IgD-negative memory B cell (primary cell): Measurements from ENCODE around the gene FARSB. TPM values are rescaled to one million over a fixed set of nuclear protein-coding genes. Genes with fewer than 3 reads are reported as not detected.
"Not testable (repeated sequence)": the region's sequence is repeated elsewhere in the genome, so short reads cannot be mapped to it uniquely, and the experiment has no call there.

Source experiments
- H3K27ac Mint-ChIP-seq, 3 donors: one replicate each; pipeline ENCODE4 v1.8.0; 2020 to 2022; ENCODE audit warnings: mild to moderate bottlenecking in 3 of 3, mixed read lengths in 3 of 3, moderate library complexity in 1 of 3
- H3K27me3 Mint-ChIP-seq: one replicate; pipeline ENCODE4 v1.8.0; 2021; ENCODE audit warnings: mixed read lengths
- H3K36me3 Mint-ChIP-seq: one replicate; pipeline ENCODE4 v1.8.0; 2020; ENCODE audit warnings: mild to moderate bottlenecking, mixed read lengths
- H3K4me1 Mint-ChIP-seq, 3 donors: one replicate each; pipeline ENCODE4 v1.8.0; 2020 to 2022; ENCODE audit warnings: mixed read lengths in 3 of 3, mild to moderate bottlenecking in 1 of 3
- H3K4me3 Mint-ChIP-seq, 4 donors: one replicate each; pipeline ENCODE4 v1.8.0; 2020 to 2022; ENCODE audit warnings: mild to moderate bottlenecking in 4 of 4, mixed read lengths in 4 of 4, moderate library complexity in 3 of 4
- H3K9me3 Mint-ChIP-seq, 3 donors: one replicate each; pipeline ENCODE4 v1.8.0; 2020 to 2021; ENCODE audit warnings: mixed read lengths in 3 of 3, mild to moderate bottlenecking in 1 of 3
- polyA plus RNA-seq: library from polyadenylated mRNA; unstranded; fragments of 300-500 nt; fragmentation: Illumina TruSeq; gene quantifications from one replicate; pipeline ENCODE4 v1.2.3, GENCODE V29; 2021

FARSB gene
- polyA plus RNA-seq, 1 donor from 2014 or later: 20.4 TPM

- peak overlapping the region in 1 of 3 donors; percentile 88 for H3K27ac Mint-ChIP-seq
Observed at GRCh38 chr2:222604749-222605515, 51.0 kb downstream of the FARSB start.

GRCh38 chr2:222603501-222603900 lies 52.4 kb downstream of the FARSB start:
- Mint-ChIP-seq H3K4me1 (peaks cover 0 to 2% (median 0%) of the 10 kb centered on the region in 3 donors), H3K4me3 (no peak overlapping the region), H3K9me3 (no peaks in the 10 kb centered on the region), H3K27me3 (no peaks in the 10 kb centered on the region), H3K27ac (no peak overlapping the region), H3K36me3 (peaks cover 4% of the 10 kb centered on the region)

More at GRCh38 chr2:222604749-222605515, 51.0 kb downstream of the FARSB start:
- no peaks in the 10 kb centered on the region for H3K27me3 Mint-ChIP-seq
- H3K4me3 Mint-ChIP-seq: no peak overlapping the region
- H3K9me3 Mint-ChIP-seq: no peaks in the 10 kb centered on the region
- H3K36me3 Mint-ChIP-seq: peaks cover 2% of the 10 kb centered on the region
- H3K4me1 Mint-ChIP-seq: peaks cover 0 to 2% (median 0%) of the 10 kb centered on the region in 3 donors

- H3K4me3 Mint-ChIP-seq: no peak overlapping the region
- H3K9me3 Mint-ChIP-seq: no peaks in the 10 kb centered on the region
- no peak overlapping the region for H3K27ac Mint-ChIP-seq
- H3K4me1 Mint-ChIP-seq: peaks cover 0 to 2% (median 0%) of the 10 kb centered on the region in 3 donors
- peaks cover 6% of the 10 kb centered on the region for H3K36me3 Mint-ChIP-seq
- no peaks in the 10 kb centered on the region for H3K27me3 Mint-ChIP-seq
Observed at GRCh38 chr2:222598611-222599010, 57.3 kb downstream of the FARSB start.

GRCh38 chr2:222595581-222595980 lies 60.3 kb downstream of the FARSB start:
- Mint-ChIP-seq H3K4me3 (no peak overlapping the region), H3K27me3 (no peaks in the 10 kb centered on the region), H3K36me3 (peaks cover 10% of the 10 kb centered on the region), H3K9me3 (no peaks in the 10 kb centered on the region), H3K27ac (peak overlapping the region in 1 of 3 donors; percentile 11), H3K4me1 (peaks cover 0 to 2% (median 2%) of the 10 kb centered on the region in 3 donors)

GRCh38 chr2:222594679-222595078 lies 61.2 kb downstream of the FARSB start:
- Mint-ChIP-seq H3K9me3 (no peaks in the 10 kb centered on the region), H3K27me3 (no peaks in the 10 kb centered on the region), H3K27ac (no peak overlapping the region), H3K4me3 (no peak overlapping the region), H3K36me3 (peaks cover 10% of the 10 kb centered on the region), H3K4me1 (peaks cover 0 to 2% (median 0%) of the 10 kb centered on the region in 3 donors)

- peaks cover 12% of the 10 kb centered on the region for H3K36me3 Mint-ChIP-seq
- no peak overlapping the region for H3K27ac Mint-ChIP-seq
- no peaks in the 10 kb centered on the region for H3K27me3 Mint-ChIP-seq
- peaks cover 0 to 4% (median 0%) of the 10 kb centered on the region in 3 donors for H3K9me3 Mint-ChIP-seq
- peaks cover 0 to 2% (median 2%) of the 10 kb centered on the region in 3 donors for H3K4me1 Mint-ChIP-seq
- H3K4me3 Mint-ChIP-seq: no peak overlapping the region
Observed at GRCh38 chr2:222592176-222592575, 63.7 kb downstream of the FARSB start.

- peaks cover 0 to 2% (median 2%) of the 10 kb centered on the region in 3 donors for H3K4me1 Mint-ChIP-seq
- peaks cover 12% of the 10 kb centered on the region for H3K36me3 Mint-ChIP-seq
- no peak overlapping the region for H3K4me3 Mint-ChIP-seq
- no peak overlapping the region for H3K27ac Mint-ChIP-seq
- H3K9me3 Mint-ChIP-seq: peaks cover 0 to 4% (median 0%) of the 10 kb centered on the region in 3 donors
- H3K27me3 Mint-ChIP-seq: no peaks in the 10 kb centered on the region
Observed at GRCh38 chr2:222591661-222592060, 64.2 kb downstream of the FARSB start.

GRCh38 chr2:222584589-222584988 lies 71.3 kb downstream of the FARSB start:
- not testable (repeated sequence) for H3K9me3 Mint-ChIP-seq, H3K27me3 Mint-ChIP-seq, H3K27ac Mint-ChIP-seq, H3K4me3 Mint-ChIP-seq
- H3K36me3 Mint-ChIP-seq: peaks cover 14% of the 10 kb centered on the region
- peaks cover 4 to 14% (median 9%) of the 10 kb centered on the region in 3 donors for H3K4me1 Mint-ChIP-seq

- Mint-ChIP-seq H3K4me3 (no peak overlapping the region), H3K36me3 (peaks cover 14% of the 10 kb centered on the region), H3K9me3 (no peaks in the 10 kb centered on the region), H3K27me3 (no peaks in the 10 kb centered on the region), H3K4me1 (peaks cover 4 to 12% (median 9%) of the 10 kb centered on the region in 3 donors), H3K27ac (no peak overlapping the region)
Observed at GRCh38 chr2:222582928-222583327, 73.0 kb downstream of the FARSB start.

GRCh38 chr2:222577341-222577740 lies 78.6 kb downstream of the FARSB start:
- Mint-ChIP-seq H3K27ac (no peak overlapping the region), H3K4me3 (peak overlapping the region in 1 of 4 donors; percentile 22), H3K27me3 (no peaks in the 10 kb centered on the region), H3K4me1 (peaks cover 4 to 12% (median 5%) of the 10 kb centered on the region in 3 donors), H3K9me3 (no peaks in the 10 kb centered on the region), H3K36me3 (peaks cover 8% of the 10 kb centered on the region)

GRCh38 chr2:222576171-222577081 lies 79.5 kb downstream of the FARSB start:
- H3K27ac Mint-ChIP-seq: no peak overlapping the region

GRCh38 chr2:222575618-222576017 lies 80.3 kb downstream of the FARSB start:
- H3K27me3 Mint-ChIP-seq: no peaks in the 10 kb centered on the region
- no peak overlapping the region for H3K4me3 Mint-ChIP-seq
- H3K4me1 Mint-ChIP-seq: peaks cover 0 to 3% (median 2%) of the 10 kb centered on the region in 3 donors
- peaks cover 7% of the 10 kb centered on the region for H3K36me3 Mint-ChIP-seq
- H3K9me3 Mint-ChIP-seq: no peaks in the 10 kb centered on the region
- no peak overlapping the region for H3K27ac Mint-ChIP-seq

More at GRCh38 chr2:222576171-222577081, 79.5 kb downstream of the FARSB start:
- Mint-ChIP-seq H3K4me3 (no peak overlapping the region), H3K4me1 (peaks cover 2 to 5% (median 5%) of the 10 kb centered on the region in 3 donors), H3K9me3 (no peaks in the 10 kb centered on the region), H3K27me3 (no peaks in the 10 kb centered on the region), H3K36me3 (peaks cover 7% of the 10 kb centered on the region)

- Mint-ChIP-seq H3K36me3 (peaks cover 5% of the 10 kb centered on the region), H3K4me1 (no peaks in the 10 kb centered on the region), H3K27ac (peak overlapping the region in 2 of 3 donors; percentile 40 to 47), H3K4me3 (no peak overlapping the region), H3K27me3 (no peaks in the 10 kb centered on the region), H3K9me3 (no peaks in the 10 kb centered on the region)
Observed at GRCh38 chr2:222572751-222573174, 83.1 kb downstream of the FARSB start.

GRCh38 chr2:222572264-222572721 lies 83.6 kb downstream of the FARSB start:
- Mint-ChIP-seq H3K27ac (peak overlapping the region in 1 of 3 donors; percentile 67), H3K9me3 (no peaks in the 10 kb centered on the region), H3K4me3 (no peak overlapping the region), H3K27me3 (no peaks in the 10 kb centered on the region), H3K36me3 (peaks cover 5% of the 10 kb centered on the region), H3K4me1 (no peaks in the 10 kb centered on the region)

GRCh38 chr2:222569826-222570225 lies 86.1 kb downstream of the FARSB start:
- H3K27ac Mint-ChIP-seq: no peak overlapping the region
- H3K9me3 Mint-ChIP-seq: no peaks in the 10 kb centered on the region
- no peak overlapping the region for H3K4me3 Mint-ChIP-seq
- H3K27me3 Mint-ChIP-seq: no peaks in the 10 kb centered on the region
- peaks cover 7% of the 10 kb centered on the region for H3K36me3 Mint-ChIP-seq
- peaks cover 0 to 1% (median 0%) of the 10 kb centered on the region in 3 donors for H3K4me1 Mint-ChIP-seq
